Spleen (tissue), 11 donors: ENCODE measurements around the gene ZNF75A. TPM values are rescaled to one million over a fixed set of nuclear protein-coding genes. Genes with fewer than 3 reads are reported as not detected.

Experiments used
- DNase-seq: peaks from one replicate; pipeline ENCODE4 v3.0.0-alpha.2; 2020
- H3K27ac ChIP-seq, 8 donors: fragments of 200-600 bp; sonication (generic) in 7 of 8; 1 replicate in 4 of 8; 2 replicates in 4 of 8; pipeline versions ENCODE4 v1.5.0 to v1.8.0; 2016 to 2021; ENCODE audit warnings: inconsistent platforms in 4 of 8, mild to moderate bottlenecking in 4 of 8, moderate library complexity in 1 of 8
- H3K27me3 ChIP-seq, 7 donors: fragments of 200-600 bp; sonication (generic) in 6 of 7; replicated peaks in 1 of 7; 1 replicate in 4 of 7; 2 replicates in 3 of 7; pipeline versions ENCODE4 v1.5.0 to v1.8.0; 2016 to 2021; ENCODE audit warnings: inconsistent platforms in 3 of 7, mild to moderate bottlenecking in 1 of 7
- H3K36me3 ChIP-seq, 6 donors: fragments of 200-600 bp; sonication (generic) in 5 of 6; 1 replicate in 4 of 6; 2 replicates in 2 of 6; pipeline versions ENCODE4 v1.5.0 to v1.8.0; 2016 to 2021; ENCODE audit warnings: inconsistent platforms in 2 of 6
- H3K4me1 ChIP-seq, 6 donors: fragments of 200-600 bp; sonication (generic) in 5 of 6; 1 replicate in 3 of 6; 2 replicates in 3 of 6; pipeline versions ENCODE4 v1.5.0 to v1.8.0; 2016 to 2021; ENCODE audit warnings: inconsistent platforms in 3 of 6
- H3K4me3 ChIP-seq, 8 donors: fragments of 200-600 bp; sonication (generic) in 7 of 8; 1 replicate in 4 of 8; 2 replicates in 4 of 8; pipeline versions ENCODE4 v1.5.0 to v1.8.0; 2016 to 2021; ENCODE audit warnings: inconsistent platforms in 4 of 8, mild to moderate bottlenecking in 4 of 8, moderate library complexity in 2 of 8
- H3K9me3 ChIP-seq, 8 donors: fragments of 200-600 bp; sonication (generic) in 7 of 8; 1 replicate in 4 of 8; 2 replicates in 4 of 8; pipeline versions ENCODE4 v1.5.0 to v1.8.0; 2016 to 2021; ENCODE audit warnings: inconsistent platforms in 4 of 8
- POLR2A ChIP-seq, 3 donors: fragments of 450-650 bp; IDR thresholded peaks; one replicate each; pipeline ENCODE4 v1.5.1; 2017; ENCODE audit warnings: antibody characterized with exemption in 3 of 3, mild to moderate bottlenecking in 1 of 3
- POLR2AphosphoS5 ChIP-seq, 3 donors: sonication (generic); formaldehyde crosslinking; IDR thresholded peaks; one replicate each; pipeline ENCODE4 v1.5.1; 2017; ENCODE audit warnings: antibody characterized with exemption in 3 of 3
- WGBS, 5 donors: extraction: QIAGEN DNeasy Blood & Tissue Kit in 3 of 5; methylation state at CpG; one replicate each; pipeline versions ENCODE4 v1.1.5 to v1.1.7; 2013 to 2018; 5-methylcytosine and 5-hydroxymethylcytosine counted together
- intact Hi-C: fragments of 100-400 bp; cut with DNase I; formaldehyde crosslinking; loops from one replicate; pipeline ENCODE4 v1.15.0; 2023; ENCODE audit warnings: low total_unique reads
- polyA plus RNA-seq, 3 donors: library from polyadenylated mRNA; stranded (reverse); fragments of 200-250 nt; gene quantifications; one replicate each; pipeline ENCODE4 v1.2.1, GENCODE V29; 2013
- total RNA-seq, 7 donors: library from RNA; depleted of rRNA in 3 of 7; stranded (reverse); fragments of >200 nt in 3 of 7; fragmentation: NEBNext Ultra II Directional in 4 of 7; extraction: Animal tissue kit (Norgen Biotek cat#: 25700) in 4 of 7; gene quantifications; one replicate each; pipeline versions ENCODE4 v1.1.0 to v1.2.1, GENCODE V29; 2016 to 2021
- TF ChIP-seq, protein P1 (sequence below), 11 experiments: fragments of 200-600 bp in 7 of 11; fragments of 450-650 bp in 4 of 11; sonication (generic) in 4 of 11; IDR thresholded peaks in 8 of 11; conservative IDR thresholded peaks in 3 of 11; 1 replicate in 7 of 11; 2 replicates in 4 of 11; pipeline versions ENCODE4 v1.4.0 to v1.8.0; 2016 to 2021; ENCODE audit warnings: antibody characterized with exemption in 11 of 11, inconsistent platforms in 4 of 11, mild to moderate bottlenecking in 1 of 11
- donor health status: healthy with polysubstance abuse.
- donor health status: DM: no; HTN: no; CAD: no; lungs with moderate emphysema.
- donor health status: DM: no; HTN: no; CAD: no.
- donor health status: Bipolar disorder and iron deficiency.
- donor health status: healthy.
- donor health status: DM: no; HTN: no; CAD: no.
- donor health status: DM: yes; HTN: yes; CAD: no.

Gene ZNF75A
- total and polyA plus RNA-seq, 10 donors = 17.1 to 48.2 (median 33.7) TPM

DNA sequence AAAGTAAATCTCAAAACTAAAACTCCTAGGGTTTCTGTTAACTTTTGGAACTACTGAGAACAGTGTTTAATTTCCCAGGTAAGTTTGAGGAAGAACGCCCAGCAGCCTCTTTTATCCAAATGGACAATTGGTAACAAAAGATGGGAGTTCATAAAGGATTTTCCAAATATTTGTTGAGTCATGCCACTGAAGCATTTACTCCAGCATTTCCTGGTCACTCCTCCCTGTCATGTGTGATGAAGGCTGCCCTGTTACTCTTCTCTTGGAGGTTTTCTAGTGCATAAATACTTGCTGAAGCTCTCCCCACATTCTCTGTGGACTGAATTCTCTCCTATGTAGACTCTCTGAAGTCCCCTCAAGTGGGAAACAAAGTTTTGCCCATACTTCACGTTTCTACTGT is 16.5 kb downstream of the ZNF75A start:
- no peaks in the 10 kb centered on the region for H3K27me3 ChIP-seq
- H3K36me3 ChIP-seq = peaks cover 10 to 31% (median 14%) of the 10 kb centered on the region in 6 donors
- intact Hi-C loops = no loop called here
- H3K27ac ChIP-seq = no peak overlapping the region
- no peaks in the 10 kb centered on the region for H3K4me1 ChIP-seq
- H3K4me3 ChIP-seq = no peak overlapping the region
- 62 to 68% (median 66%) methylated on average over 2 of the region's 2 CpGs for WGBS, 5 donors
- TF ChIP-seq, protein P1, sequence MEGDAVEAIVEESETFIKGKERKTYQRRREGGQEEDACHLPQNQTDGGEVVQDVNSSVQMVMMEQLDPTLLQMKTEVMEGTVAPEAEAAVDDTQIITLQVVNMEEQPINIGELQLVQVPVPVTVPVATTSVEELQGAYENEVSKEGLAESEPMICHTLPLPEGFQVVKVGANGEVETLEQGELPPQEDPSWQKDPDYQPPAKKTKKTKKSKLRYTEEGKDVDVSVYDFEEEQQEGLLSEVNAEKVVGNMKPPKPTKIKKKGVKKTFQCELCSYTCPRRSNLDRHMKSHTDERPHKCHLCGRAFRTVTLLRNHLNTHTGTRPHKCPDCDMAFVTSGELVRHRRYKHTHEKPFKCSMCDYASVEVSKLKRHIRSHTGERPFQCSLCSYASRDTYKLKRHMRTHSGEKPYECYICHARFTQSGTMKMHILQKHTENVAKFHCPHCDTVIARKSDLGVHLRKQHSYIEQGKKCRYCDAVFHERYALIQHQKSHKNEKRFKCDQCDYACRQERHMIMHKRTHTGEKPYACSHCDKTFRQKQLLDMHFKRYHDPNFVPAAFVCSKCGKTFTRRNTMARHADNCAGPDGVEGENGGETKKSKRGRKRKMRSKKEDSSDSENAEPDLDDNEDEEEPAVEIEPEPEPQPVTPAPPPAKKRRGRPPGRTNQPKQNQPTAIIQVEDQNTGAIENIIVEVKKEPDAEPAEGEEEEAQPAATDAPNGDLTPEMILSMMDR (IDR thresholded peaks at IDR 0.05 in 8 of 11, conservative IDR thresholded peaks at IDR 0.05 in 3 of 11) = no peak
- TF ChIP-seq POLR2AphosphoS5 (IDR thresholded peaks at IDR 0.05) (no peak), POLR2A (IDR thresholded peaks at IDR 0.05) (no peak)
- DNase-seq = no peak
- peaks cover 32 to 100% (median 99%) of the 10 kb centered on the region in 8 donors for H3K9me3 ChIP-seq

DNA sequence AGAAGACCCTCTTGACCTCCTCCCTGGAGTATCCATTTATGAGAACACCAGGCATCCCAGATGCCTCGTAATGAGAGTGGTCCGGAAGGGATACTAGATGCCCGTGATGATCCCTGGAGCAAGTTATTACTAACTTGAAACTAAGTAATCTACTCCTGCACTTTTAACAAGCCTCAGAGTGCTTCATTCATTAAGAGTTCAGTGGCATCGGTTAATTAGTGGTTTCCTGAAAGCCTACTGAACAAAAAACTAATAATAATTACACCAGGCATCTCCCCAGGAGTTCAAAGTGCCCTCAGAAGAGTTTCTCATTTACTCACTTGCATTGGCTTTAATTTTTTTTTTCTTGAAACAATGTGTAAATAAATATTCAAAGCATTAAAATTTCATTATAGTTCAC is 22.2 kb downstream of the ZNF75A start:
- no peak for DNase-seq
- no peaks in the 10 kb centered on the region for H3K36me3 ChIP-seq
- no peaks in the 10 kb centered on the region for H3K4me1 ChIP-seq
- peaks cover 5 to 86% (median 65%) of the 10 kb centered on the region in 8 donors for H3K9me3 ChIP-seq
- WGBS, 5 donors = 76 to 86% (median 82%) methylated on average over 4 of the region's 4 CpGs
- TF ChIP-seq, protein P1 (IDR thresholded peaks at IDR 0.05 in 8 of 11, conservative IDR thresholded peaks at IDR 0.05 in 3 of 11) = no peak
- no peak for TF ChIP-seq POLR2AphosphoS5 (IDR thresholded peaks at IDR 0.05)
- no peak for TF ChIP-seq POLR2A (IDR thresholded peaks at IDR 0.05)
- no peak overlapping the region for H3K27ac ChIP-seq
- intact Hi-C loops = no loop called here
- H3K27me3 ChIP-seq = no peaks in the 10 kb centered on the region
- H3K4me3 ChIP-seq = no peak overlapping the region

DNA sequence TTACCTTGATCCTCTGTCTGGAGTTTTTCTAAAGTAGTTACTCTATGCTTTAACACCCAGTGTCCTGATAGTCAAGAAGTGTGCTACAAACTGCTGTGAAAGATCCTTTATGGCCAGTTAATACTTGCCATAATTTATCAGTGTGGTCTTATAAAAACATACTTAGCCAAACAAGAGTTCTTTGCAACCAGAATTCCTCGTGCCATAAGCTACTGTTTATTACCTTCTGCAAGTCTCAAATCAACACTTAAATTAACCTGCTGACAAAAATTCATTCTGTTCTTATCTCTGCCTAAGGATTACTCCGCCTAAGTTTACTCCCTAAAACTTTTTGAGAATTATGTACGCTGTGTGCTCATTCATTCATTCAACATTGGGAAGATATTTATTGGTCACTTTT is 22.8 kb downstream of the ZNF75A start:
- TF ChIP-seq, protein P1 (IDR thresholded peaks at IDR 0.05 in 8 of 11, conservative IDR thresholded peaks at IDR 0.05 in 3 of 11) = no peak
- no peak for TF ChIP-seq POLR2A (IDR thresholded peaks at IDR 0.05)
- TF ChIP-seq POLR2AphosphoS5 (IDR thresholded peaks at IDR 0.05) = no peak
- Histone ChIP-seq H3K27me3 (no peaks in the 10 kb centered on the region), H3K36me3 (no peaks in the 10 kb centered on the region), H3K4me1 (no peaks in the 10 kb centered on the region), H3K9me3 (peaks cover 5 to 85% (median 61%) of the 10 kb centered on the region in 8 donors), H3K4me3 (no peak overlapping the region), H3K27ac (no peak overlapping the region)
- intact Hi-C loops = no loop called here
- 47 to 70% (median 52%) methylated on average over 3 of the region's 3 CpGs for WGBS, 5 donors
- DNase-seq = no peak

DNA sequence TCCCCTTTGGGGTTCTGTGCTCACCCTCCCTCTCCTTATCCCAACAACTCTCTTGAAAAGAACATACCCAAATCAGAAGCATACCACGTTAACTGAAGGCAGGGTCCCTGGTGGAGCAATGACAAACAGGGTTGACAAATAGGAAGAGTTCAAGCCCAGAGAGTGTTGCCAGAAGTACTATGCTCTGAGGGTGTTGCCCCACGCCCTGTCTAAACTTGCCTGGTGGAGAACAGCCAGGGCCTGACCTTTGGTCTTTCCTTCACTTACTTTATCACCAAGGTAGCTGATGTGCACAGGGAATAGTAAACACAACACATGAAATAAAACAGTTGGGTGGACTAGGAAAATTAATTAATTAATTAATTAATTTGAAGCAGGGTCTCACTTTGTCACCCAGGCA is 23.3 kb downstream of the ZNF75A start:
- no peaks in the 10 kb centered on the region for H3K36me3 ChIP-seq
- no peak for DNase-seq

More for the DNA sequence above, 23.3 kb downstream of the ZNF75A start:
- TF ChIP-seq, protein P1 (IDR thresholded peaks at IDR 0.05 in 8 of 11, conservative IDR thresholded peaks at IDR 0.05 in 3 of 11) = no peak
- no peak for TF ChIP-seq POLR2A (IDR thresholded peaks at IDR 0.05)
- no peak for TF ChIP-seq POLR2AphosphoS5 (IDR thresholded peaks at IDR 0.05)
- 57 to 75% (median 70%) methylated on average over 2 of the region's 2 CpGs for WGBS, 5 donors
- Histone ChIP-seq H3K27me3 (no peaks in the 10 kb centered on the region), H3K4me3 (no peak overlapping the region), H3K27ac (no peak overlapping the region), H3K9me3 (peaks cover 4 to 85% (median 61%) of the 10 kb centered on the region in 8 donors), H3K4me1 (no peaks in the 10 kb centered on the region)
- intact Hi-C loops = no loop called here
